ENCODE results near the gene METTL6. TPM values are rescaled to one million over a fixed set of nuclear protein-coding genes. Genes with fewer than 3 reads are reported as not detected.

The METTL6 gene
- total and polyA plus RNA-seq, 12 donors = 6.2 to 34.2 (median 13.1) TPM

GRCh38 chr3:15439476-15439875 is 12.1 kb upstream of the METTL6 start:
- peak in 3 of 7 donors; percentile 48 to 69 (median 57) for DNase-seq
- Histone ChIP-seq H3K4me3 (no peak overlapping the region), H3K27ac (no peak overlapping the region), H3K9me3 (replicated peaks in 1 of 3) (no peaks in the 10 kb centered on the region), H3K4me1 (replicated peaks in 1 of 2) (peaks cover 0 to 22% of the 10 kb centered on the region in 2 donors), H3K27me3 (no peaks in the 10 kb centered on the region), H3K36me3 (replicated peaks in 1 of 2) (peaks cover 0 to 71% of the 10 kb centered on the region in 2 donors)
- TF ChIP-seq CTCF (IDR thresholded peaks at IDR 0.05) = no peak
- TF ChIP-seq POLR2A (IDR thresholded peaks at IDR 0.05) = no peak
- intact Hi-C loops (cut with DNase I) = loop anchor here in 1 of 2 donors (10.0 kb wide), 1 partner anchor 115 kb away; no protein-coding TSS in a partner anchor

GRCh38 chr3:15438983-15439382 is 11.6 kb upstream of the METTL6 start:
- peaks cover 0 to 17% of the 10 kb centered on the region in 2 donors for H3K4me1 ChIP-seq (replicated peaks in 1 of 2)
- no peak for TF ChIP-seq POLR2A (IDR thresholded peaks at IDR 0.05)
- no peak for TF ChIP-seq CTCF (IDR thresholded peaks at IDR 0.05)
- peaks cover 0 to 76% of the 10 kb centered on the region in 2 donors for H3K36me3 ChIP-seq (replicated peaks in 1 of 2)
- no peaks in the 10 kb centered on the region for H3K9me3 ChIP-seq (replicated peaks in 1 of 3)
- no peak overlapping the region for H3K27ac ChIP-seq
- intact Hi-C loops (cut with DNase I) = loop anchor here in 1 of 2 donors (10.0 kb wide), 1 partner anchor 116 kb away; no protein-coding TSS in a partner anchor
- WGBS, 4 donors = 79 to 86% (median 85%) methylated on average over 4 of the region's 4 CpGs
- no peaks in the 10 kb centered on the region for H3K27me3 ChIP-seq
- DNase-seq = peak in 1 of 7 donors; percentile 14
- no peak overlapping the region for H3K4me3 ChIP-seq

GRCh38 chr3:15436246-15436645 is 8.9 kb upstream of the METTL6 start:
- no peak for TF ChIP-seq CTCF (IDR thresholded peaks at IDR 0.05)
- no peak for TF ChIP-seq POLR2A (IDR thresholded peaks at IDR 0.05)
- no peak for DNase-seq
- Histone ChIP-seq H3K27me3 (no peaks in the 10 kb centered on the region), H3K4me1 (replicated peaks in 1 of 2) (peaks cover 0 to 9% of the 10 kb centered on the region in 2 donors), H3K4me3 (no peak overlapping the region), H3K36me3 (replicated peaks in 1 of 2) (peaks cover 0 to 98% of the 10 kb centered on the region in 2 donors), H3K27ac (no peak overlapping the region), H3K9me3 (replicated peaks in 1 of 3) (no peaks in the 10 kb centered on the region)
- WGBS, 4 donors = 91 to 96% (median 92%) methylated on average over 5 to 6 of the region's 6 CpGs
- intact Hi-C loops (cut with DNase I) = loop anchor here in 1 of 2 donors (10.0 kb wide), 1 partner anchor 119 kb away; no protein-coding TSS in a partner anchor

GRCh38 chr3:15434756-15435155 is 7.4 kb upstream of the METTL6 start:
- WGBS, 4 donors = 95 to 98% (median 97%) methylated on average over 4 of the region's 4 CpGs
- peaks cover 0 to 3% of the 10 kb centered on the region in 2 donors for H3K4me1 ChIP-seq (replicated peaks in 1 of 2)
- no peak overlapping the region for H3K4me3 ChIP-seq
- H3K36me3 ChIP-seq (replicated peaks in 1 of 2) = peaks cover 0 to 93% of the 10 kb centered on the region in 2 donors
- H3K27ac ChIP-seq = no peak overlapping the region
- no peak for DNase-seq
- TF ChIP-seq POLR2A (IDR thresholded peaks at IDR 0.05) (no peak), CTCF (IDR thresholded peaks at IDR 0.05) (no peak)
- intact Hi-C loops (cut with DNase I) = loop anchor here (5.0 to 10.0 kb wide), 2 partner anchors 120 to 123 kb away; no protein-coding TSS in a partner anchor
- H3K27me3 ChIP-seq = no peaks in the 10 kb centered on the region
- no peaks in the 10 kb centered on the region for H3K9me3 ChIP-seq (replicated peaks in 1 of 3)

All from adrenal gland (tissue), 12 donors.